HG02840 (cell line): Measurements from ENCODE around the gene ZFX.
"Not testable (repeated sequence)": the region's sequence is repeated elsewhere in the genome, so short reads cannot be mapped to it uniquely, and the experiment has no call there.

Source experiments
- ATAC-seq: cut with Tn5 transposase; IDR thresholded peaks from one replicate; pipeline ENCODE4 v1.9.1; 2021; ENCODE audit warnings: mild to moderate bottlenecking, moderate library complexity, moderate number of reproducible peaks; ENCODE audit not compliant: unreplicated experiment, low FRiP score

The ZFX gene

DNA sequence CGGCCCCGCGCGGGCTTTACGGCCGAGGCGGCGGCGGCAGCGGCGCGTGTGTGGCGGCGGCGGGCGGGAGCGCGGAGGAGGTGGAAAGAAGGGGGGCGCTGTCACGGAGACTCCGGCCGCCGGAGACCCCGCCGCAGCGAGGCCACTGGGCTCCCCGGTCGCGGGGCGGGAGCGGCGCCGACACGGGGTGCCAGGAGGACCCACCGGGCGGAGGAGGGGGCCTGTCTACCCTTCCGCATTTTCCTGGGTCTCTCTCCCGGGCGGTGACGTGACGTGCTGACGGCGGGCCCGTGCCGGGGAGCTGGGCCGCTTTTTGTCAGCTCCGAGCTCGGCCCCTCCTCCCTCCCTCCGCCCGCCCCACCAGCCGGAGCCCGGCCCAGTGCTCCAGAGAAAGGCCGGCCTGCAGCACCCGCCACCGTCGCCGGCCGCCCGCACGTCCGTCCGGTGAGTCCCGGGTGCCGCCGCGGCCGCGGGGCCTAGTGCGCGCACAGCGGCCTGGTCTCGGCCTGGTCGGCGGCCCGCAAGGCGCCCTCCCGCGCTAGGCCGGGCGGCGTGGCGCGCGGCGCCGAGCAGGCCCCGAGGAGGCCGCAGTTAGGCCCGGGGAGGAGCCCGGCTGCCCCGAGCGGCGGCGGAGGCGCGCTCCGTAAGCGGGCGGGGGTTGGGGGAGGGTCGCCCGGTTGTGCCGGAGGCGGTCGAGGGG is at the start of gene ZFX:
ZFX (plus strand) TSS at position 379 of the 700 bp plus-strand sequence. CDS start 23,014 bp downstream, outside the sequence.
- peak; percentile 40 for ATAC-seq

DNA sequence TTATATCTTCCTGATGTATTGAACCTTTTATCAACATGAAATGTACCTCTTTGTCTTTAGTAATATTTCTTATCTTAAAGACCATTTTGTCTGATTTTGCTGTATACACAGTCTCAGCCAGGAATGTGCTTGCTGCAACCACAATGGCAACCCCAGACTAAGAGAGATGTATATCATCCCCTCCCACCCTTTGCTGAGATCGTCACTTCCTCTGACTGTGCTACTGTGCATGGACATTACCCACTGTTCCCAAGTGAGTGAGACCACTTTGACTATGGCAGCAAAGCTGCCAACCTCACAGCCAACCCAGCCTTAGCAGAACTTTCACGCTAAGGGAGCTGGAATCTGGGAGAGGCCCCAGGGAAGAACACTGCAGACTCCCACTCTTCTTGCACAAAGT is 48.8 kb upstream of the ZFX start:
- ATAC-seq = no peak

DNA sequence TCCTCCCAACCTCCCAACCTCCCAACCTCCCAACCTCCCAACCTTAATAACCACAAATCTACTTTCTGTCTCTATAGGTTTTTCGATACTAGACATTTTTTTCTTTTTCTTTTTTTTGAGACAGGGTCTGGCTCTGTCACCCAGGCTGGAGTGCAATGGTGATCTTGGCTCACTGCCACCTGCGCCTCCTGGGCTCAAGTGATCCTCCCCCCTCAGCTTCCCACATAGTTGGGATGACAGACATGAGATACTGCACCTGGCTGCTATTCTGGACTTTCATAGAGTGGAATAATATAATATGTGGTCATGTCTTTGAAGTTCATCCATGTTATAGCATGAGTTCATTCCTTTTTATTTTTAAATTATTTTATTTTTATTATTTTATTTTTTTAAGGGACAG is 39.5 kb upstream of the ZFX start:
- no peak for ATAC-seq

DNA sequence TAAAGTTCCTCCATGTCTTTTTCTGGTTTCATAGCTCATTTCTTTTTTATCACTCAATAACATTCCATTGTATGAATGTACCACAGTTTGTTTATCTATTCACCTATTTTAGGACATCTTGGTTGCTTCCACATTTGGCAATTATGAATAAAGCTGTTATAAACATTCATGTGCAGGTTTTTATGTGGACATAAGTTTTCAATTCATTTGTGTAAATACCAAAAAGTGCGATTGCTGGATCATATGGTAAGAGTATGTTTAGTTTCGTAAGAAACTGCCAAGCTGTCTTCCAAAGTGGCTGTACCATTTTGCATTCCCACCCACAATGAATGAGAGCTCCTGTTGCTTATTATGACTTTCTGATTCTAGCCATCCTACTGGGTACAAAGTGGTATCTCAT is 36.3 kb upstream of the ZFX start:
- no peak for ATAC-seq

DNA sequence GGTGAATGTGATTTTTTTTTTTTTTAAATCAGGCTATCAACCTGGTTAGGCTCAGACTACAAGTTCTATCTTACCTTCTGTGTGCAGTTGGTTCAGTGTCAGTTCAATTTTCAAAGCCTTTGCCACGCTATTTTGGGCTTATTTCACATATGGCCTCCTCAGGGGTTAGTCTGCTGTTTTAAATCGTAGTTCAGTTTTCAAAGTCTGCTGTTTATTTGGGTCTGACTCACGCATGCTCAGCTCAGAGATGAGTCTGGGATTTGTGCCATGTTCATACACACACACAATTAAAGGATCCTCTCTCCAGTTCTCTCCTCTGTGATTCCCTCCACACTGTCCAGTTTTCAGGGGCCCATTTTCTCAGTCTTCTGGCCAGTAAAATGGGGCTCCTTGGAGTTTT is 32.3 kb upstream of the ZFX start:
- ATAC-seq = no peak

DNA sequence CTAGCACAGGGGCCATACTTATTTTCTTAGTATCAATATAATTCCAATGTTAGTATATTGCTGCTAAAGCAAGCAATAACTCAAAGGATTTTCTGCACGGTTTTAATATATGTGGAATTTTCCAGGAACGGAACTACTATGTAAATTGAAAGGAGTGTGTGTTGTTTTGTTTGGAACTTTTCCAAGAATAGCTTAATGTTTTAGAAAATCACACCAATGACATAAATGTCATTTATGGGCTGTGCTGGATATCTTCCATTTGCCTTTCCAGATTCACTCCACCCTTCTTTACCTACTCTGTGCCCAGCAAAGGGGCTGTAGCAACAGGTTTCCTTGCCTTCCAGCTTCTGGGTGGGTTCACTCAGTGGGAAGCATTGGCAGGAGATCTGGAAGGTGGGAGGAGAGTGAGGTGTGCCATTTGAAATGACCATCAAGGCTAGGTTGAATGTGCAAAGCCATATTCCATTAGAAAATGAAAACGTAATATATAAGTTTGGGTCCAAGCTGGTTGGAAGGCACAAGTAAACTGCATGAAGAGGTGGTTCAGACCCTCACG is 25.2 kb upstream of the ZFX start:
- no peak for ATAC-seq

DNA sequence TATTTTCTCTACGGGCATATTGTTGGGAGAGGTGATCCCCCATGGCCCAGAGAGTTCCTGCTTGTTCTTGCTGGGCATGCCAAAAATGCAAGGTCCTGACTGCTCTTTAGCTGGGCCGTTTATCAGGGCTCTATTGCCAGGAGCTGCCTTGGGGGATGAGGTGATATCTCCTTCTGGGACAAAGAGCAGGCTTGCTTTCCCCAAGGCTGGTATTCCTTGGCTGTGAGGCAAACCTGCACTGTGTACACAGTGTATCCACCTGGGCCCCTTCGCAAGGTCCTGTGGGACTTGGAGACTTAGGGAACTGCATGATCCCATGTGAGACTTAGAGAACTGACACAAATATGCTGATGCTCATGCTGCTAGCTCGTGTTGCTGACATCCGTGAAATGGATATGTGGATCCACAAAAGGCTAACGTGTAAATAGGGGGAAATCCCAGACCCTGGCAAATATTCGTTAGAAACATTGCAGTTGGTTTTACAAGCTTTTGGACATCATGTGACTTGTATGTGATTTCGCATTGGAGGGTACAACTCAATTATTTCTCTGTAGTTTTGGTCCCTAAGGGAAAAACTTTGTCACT is 24.4 kb upstream of the ZFX start:
- ATAC-seq = no peak

DNA sequence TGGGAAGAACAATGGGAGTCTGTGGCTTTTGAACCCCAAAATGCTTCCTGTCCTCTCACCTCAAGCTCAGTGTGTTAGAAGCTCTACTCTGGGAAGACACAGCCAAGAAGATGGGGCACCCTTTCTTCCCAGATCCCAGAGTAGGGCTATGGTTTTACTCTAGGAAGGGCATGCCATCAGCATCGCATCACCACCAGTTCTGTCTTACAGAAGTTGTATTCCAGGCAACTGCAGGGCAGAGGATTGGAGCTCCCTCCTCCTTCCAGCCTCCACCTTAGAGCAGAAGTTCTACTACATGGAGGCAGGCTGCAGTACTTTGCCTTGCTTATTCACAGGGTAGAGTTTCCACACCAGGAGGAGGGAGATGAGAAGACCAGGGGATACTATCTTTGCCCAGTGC is 18.1 kb upstream of the ZFX start:
- ATAC-seq = no peak

DNA sequence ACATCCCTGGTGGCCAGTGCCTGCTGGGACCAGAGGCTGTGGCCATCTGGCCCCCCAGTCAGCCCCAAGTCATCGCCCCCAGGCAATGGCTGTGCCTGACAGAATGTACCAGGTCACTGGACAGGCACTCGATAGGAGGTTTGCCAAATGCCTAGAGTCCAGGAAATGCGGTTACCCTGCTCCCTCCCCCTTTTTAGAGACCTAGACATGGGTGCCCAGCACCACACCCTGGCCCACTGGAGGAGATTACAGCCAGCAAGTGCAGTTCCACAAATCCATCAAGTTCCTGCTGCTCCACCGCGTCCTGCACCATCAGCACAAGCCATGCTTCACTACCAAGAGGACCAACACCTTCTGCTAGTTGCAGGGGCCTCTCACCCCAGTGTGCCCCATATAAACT is 16.2 kb upstream of the ZFX start:
- ATAC-seq = no peak

DNA sequence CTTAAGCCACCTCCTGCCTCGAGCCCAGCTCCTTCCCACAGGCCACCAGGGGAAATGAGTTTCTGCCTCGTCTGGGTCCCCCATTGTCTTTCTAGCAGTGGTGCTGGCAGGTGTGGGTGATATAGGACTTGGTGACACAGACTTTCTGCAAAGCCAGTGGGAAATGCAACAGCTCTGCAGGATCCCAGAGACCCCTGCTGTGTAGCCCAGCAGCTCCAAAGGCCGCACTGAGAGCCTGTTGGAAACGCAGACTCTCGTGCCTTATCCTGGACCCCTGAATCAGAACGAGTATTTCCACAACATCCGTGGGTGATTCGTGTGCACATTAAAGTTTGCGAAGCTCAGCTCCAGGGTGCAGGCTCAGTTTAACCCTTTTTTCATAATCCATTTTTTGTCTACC is 13.8 kb upstream of the ZFX start:
- ATAC-seq = not testable (repeated sequence)

DNA sequence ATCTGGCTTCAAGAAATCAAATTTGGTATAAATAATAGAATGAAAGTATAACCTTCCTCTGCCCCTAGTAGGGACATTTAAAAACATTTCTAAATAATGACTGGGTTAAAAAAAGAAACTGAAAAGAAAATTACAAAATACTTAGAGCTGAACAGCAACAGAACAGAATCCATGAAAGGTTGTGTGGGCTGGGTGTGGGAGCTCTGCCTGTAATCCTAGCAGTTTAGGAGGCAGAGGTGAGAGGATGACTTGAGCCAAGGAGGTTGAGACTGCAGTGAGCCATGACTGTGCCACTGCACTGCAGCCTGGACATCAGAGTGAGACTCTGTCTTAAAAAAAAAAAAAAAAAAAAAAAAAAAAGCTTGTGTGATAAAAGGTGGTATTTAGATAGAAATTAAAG is 12.3 kb upstream of the ZFX start:
- no peak for ATAC-seq

DNA sequence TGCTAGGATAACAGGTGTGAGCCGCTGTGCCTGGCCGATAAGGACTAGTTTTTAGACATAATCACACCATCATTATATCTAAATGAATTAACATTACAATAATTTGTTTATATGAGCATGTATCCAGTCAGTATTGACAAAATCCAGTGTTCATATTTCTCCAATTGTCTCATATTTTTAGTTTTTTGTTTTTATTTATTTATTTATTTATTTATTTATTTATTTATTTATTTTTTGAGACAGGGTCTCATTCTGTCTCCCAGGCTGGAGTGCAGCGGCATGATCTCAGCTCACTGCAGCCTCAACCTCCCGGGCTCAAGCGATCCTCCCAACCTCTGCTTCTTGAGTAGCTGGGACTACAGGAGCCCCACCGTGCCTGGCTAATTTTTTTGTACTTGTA is 5.5 kb upstream of the ZFX start:
- not testable (repeated sequence) for ATAC-seq

DNA sequence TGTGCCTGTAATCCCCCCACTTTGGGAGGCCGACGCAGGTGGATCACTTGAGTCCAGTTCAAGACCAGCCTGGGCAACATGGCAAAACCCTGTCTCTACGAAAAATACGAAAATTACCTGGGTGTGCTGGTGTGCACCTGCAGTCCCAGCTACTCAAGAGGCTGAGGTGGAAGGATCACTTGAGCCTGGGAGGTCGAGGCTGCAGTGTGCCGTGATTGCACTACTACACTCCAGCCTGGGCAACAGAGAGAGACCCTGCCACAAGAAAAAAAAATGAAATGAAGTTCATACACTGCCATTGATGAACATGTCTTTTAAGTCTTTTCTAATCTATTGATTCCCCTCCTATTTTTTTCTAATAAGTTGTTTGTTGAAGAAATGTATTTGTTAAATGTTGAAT is 5.0 kb upstream of the ZFX start:
- ATAC-seq = no peak

DNA sequence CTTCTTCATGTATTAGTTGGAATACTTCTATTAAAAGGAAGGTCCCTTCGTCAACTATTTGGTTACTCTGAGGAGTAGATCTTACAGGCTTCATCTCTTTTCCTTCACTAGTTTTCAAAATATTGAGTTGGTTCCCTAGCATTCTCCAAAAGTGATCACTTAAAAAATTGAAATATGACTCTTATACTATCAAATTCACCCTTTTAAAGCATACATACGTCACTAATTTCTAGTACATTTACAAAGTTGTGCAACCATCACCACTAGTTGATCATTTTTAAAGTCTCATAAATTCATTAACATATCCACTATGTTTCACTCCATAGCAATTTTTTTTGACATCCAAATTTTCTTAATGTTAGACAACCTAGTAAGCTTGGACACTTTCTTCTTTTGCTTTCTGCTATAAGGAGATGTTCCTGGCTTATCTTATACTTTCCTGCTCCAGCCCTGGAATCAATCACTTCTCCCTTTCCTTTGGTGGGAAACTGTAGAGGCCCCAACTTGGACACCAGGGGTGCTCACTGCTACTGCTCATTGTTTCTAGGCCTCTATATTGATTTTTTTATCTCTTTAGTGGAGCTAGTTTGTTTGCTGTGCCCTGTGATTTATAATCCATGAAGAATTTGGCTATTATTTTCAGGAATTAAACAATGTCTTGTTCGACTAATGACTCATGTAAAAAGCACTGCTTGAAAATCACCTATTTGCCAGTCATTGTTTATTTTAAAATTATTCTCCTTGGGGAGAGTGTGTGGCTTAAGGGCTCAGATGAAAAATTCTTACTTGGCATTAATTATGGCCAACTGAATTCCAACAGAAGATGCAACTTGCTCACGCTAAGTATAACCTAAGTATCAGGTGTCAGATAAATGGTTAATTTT is 4.0 kb upstream of the ZFX start:
- ATAC-seq = no peak

DNA sequence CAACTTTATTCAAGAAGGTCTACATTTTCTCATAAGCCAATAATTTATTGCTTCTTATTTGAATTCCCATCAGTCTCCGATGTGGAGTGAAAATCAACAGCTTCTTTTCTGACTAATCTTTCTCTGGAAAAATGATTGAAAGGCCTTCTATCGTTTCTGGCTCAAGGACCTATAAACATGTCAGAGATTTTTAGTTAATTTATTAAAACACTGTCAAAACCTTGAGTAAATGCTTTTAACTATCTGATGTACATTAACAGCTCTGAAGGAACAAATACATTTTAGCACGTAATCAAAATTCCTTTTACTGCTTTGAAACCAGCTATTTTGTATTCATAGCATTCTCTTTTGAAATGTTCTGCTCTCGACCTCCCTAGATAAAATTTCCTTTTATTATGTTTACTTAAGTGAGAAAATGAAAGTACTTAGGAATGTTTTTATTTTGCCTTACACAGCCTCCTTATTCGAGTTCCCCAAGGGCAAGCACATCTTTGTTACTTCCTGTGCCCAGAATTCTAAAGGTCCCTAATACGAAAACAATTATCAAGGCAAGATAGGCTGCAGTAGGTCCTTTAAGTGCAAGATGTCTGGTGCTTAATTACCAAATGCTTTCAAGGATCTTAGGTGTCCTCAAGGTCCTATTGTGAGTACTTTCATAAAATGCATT is 3.1 kb upstream of the ZFX start:
- ATAC-seq = no peak

DNA sequence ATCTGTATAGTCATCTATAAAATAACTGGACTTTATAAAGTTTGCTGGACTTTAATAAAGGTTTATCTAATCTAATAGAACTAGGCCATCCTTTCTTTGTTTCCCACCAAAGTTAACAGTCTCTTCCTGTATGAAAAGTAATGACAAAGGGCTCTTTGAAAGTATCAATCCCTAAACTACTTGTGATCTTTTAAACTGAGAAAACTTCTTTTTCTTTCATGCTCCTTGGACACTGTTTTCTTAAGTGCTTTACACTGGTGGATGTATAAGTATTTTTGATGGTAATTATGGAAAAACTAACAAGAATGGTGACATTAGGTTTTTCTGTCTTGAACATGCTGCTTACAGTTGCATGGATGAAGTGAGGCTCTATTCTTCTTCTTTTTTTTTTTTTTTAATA is 2.4 kb upstream of the ZFX start:
- no peak for ATAC-seq

DNA sequence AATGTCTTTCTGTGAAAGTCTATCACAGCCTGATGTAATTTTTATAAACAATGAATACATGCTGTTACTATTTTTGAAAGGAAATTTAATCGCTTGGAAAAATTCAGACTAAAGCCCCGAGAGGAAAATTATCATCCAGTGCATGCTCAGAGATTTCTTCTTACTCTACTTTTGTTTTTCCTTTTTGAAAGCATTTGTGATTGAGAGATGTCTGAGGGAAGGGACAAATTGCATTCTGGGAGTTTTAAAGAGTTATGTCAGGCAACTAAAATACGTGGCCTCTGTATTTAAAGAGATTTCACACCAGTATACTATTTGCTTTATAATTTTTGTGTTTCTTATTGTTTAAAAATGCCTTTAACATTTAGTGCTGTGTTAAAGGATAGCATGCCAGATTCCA is 1.4 kb upstream of the ZFX start:
- no peak for ATAC-seq

DNA sequence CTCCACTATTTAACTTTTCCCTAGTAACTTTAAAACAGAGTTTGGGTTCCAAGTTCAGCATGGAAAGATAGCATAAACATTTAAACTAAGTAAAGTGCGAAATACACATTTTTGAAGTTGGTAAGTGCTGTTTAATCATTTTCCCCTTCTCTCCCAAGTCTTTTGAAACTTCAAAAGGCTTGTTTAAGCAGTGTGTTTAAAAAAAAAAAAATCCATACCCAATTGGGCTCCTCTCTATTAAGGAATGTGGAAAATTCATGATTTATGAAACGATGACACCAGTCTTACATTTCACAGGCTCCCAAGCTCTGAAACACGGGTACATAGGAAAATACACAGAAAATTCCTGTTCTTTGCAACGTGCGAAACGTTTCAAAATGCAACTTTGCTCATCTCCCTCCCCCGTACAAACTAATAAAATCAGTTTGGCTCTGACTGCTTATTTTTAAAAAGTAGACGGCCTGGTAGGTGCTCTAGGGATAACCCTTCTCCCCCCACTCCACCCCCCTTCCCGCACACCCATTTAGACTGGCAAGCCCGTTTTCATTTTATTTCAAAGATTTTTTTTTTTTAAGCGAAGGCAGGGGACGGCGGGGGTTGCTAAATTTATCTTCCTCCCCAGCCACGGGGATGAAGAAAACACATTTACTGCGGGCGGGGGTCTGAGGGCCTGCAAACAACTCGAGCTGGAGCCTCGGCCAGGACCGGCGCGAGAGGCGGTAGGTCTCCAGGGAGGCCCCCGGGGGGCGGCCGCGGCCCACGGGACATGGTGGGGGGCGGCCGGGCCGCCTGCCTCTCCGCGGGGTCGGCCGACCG is 786 bp upstream of the ZFX start:
- ATAC-seq = no peak

DNA sequence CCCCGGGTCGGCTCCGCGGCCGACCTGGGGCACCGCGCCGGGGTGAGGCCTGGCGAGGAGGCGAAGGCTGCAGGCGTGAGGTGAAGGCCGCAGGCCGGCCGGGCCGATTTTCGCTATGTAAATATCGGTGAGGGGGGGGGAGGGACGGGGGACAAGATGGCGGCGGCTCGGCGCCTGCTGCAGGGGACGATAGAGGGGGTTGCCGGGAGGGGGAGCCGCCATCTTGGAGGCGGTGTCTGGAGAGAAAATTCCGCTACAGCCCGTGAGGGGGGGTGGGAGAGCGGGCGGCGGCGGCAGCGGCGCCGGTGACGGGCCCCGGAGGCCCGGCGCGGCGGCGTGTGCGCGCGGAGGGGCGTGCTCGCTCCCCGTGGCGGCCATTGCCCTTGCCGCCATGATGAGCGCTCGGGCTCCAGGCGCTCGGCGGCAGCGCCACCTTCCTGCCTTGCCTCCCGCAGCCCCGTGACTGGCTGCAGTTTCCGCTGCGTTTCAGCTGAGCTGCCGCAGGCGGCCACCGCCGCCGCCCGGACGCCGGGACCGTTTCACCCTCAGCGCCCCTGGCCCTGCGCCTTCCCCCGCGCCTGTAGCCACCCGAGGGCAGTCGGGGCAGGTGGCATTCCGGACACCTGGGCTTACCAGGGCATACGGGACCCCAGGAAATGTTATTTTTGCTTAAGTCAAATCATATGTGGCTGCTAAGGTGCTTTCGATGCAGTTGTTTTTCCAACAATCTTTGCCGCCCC is 692 bp downstream of the ZFX start:
- peak; percentile 67 for ATAC-seq
